HL-60/S4 treated with phorbol 12-myristate 13-acetate at 8.2 ng/mL for 4 days and 3 days (cell line): ENCODE results near the gene LACC1.

ENCODE experiments used
- in situ Hi-C: fragments of 300-500 bp; cut with MboI; formaldehyde crosslinking; loops from 2 replicates; pipeline ENCODE4 v1.15.0; 2022; ENCODE audit warnings: low sequenced_read_pairs

LACC1 gene

DNA sequence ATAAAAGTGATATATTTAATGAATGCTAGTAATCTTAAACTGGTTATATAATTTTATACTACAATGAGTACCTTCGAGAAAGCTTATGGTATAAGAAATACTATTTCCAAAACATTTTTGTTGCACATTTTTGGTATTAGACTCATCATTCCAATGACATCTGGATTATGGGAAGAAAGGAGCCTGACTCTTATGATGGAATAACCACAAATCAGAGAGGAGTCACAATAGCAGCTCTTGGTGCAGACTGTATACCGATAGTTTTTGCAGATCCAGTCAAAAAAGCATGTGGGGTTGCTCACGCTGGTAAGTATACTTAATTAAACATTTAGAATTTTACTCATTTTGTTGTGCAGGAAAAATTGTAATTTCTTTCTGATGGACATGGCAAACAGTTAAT, 3.9 kb downstream of the LACC1 start:
- in situ Hi-C loops, result no loop called here

DNA sequence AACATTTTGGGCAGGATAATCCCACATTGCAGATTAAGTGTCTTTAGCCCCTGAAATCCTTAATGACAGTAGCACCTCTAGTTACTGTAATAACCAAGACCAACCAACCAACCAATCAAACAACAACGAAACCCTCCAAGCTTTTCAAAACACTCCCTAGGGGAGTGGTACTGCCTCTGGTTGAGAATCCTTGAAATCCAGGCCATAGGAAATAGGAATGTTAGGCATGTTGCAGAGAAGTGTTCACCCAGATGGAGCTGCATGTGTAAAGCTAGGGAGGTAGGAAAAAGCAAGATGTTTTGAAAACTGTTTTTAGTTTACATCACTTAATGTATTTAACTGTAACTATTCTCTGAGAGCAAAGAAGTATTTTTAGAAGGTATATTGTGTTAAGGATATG, 4.5 kb downstream of the LACC1 start:
- in situ Hi-C loops, result no loop called here

DNA sequence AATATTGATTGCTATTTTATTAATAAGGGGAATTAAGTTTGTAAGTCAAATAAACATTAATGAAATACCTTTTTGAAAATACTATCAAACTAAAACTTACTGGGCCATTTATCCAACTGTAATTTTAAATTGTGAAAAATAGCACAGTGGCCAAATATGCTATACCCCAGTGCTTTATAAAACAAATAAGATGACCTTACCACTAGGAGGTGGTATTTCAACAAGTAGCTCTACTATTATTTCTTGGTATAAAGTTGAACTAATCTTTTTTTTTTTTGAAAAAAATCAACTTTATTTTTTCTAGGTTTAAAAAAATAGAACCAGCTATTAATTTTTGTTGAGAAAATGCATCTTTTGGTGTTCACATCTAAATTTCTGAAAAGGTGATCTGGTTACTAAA, 14.7 kb downstream of the LACC1 start:
- in situ Hi-C loops, result no loop called here

DNA sequence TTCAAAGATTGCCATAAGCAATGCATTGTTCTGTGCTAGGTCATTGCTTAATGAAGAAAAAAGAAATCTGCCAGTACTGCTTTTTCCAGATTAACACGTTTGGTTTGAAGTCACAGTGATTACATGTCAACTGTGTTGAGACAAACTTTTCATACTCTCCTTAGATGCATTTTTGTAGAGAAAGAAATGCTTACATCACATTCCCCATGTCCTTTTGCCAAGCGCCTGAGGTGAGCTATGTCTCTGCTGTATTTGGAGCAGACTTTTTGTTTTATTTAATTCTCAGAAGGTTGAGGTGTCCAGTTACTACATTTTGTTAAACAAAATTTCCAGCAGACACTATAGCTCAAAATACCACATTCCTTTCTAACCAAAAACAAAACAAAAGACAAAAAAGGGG, 16.2 kb downstream of the LACC1 start:
- in situ Hi-C loops, result no loop called here

DNA sequence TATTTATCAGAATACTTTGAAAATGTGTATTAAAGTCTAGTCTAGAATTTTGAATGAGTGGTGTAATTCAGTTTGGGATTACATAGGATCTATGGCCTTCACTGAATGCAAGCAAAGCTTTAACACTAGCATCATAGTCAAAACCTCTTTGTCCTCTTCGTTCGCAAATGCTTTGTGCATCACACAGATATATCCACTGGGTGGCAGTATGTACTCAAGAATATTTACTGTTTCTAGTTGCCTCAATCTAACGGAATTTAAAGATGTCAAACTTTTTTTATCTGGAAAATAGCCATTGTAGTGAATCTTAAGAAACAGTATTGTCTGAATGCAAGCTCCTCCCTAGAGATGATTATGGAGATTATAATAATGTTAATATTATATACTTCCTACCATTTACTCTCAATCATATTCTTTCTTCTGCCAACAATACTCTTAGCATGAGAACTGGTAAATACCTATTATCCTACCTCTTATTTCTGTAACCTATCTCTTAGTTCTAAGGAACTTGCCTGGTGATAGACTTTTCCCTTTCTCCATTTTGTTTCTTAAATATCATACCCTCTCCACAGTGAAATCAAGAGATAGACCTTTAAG, 25.8 kb downstream of the LACC1 start:
- in situ Hi-C loops, result loop anchor here (10.0 kb wide), 1 partner anchor 559 kb away; no protein-coding TSS in a partner anchor

DNA sequence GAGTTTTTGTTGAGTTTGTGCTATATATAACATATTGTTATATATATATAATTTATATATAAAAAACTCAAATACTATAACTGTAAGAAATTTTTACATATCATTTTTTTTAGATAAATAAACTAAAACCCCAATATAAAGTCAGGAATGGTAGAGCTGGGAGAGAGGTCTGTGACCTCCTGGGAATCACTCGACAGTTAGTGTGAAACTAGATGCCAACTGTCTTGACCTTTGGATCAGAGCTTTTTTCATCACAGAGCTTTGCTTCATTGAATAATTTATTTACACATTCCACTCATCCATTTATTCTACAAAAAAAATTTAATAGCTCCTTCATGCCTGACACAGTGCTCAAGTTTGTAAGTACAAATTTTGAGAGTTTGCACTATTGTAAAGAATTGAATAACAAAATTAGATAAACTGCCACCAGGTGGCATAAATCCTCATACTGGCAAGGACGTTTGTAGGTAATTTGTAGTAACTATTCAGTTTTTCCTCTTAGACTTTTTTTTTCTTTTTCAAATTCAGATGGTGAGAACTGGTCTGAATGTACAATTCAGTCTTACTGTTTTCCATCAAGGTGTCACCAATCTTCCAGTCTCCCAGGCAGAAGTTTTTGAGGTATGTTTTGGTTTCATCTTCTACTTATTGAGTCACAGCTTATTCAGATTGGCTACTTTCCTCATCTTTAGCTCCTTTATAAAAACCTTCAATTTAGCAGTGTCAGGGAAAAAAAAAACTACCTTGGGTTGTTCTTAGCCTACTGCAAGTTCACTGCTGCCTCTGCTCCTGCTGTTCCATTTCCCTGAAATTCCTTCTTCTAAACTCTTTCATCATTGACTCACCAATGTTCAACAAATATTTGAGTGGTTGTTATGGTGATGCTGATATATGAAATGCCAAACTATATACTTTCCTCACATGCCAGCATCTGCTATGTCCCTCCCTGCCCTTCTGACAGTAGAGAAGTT, 28.7 kb downstream of the LACC1 start:
- in situ Hi-C loops, result loop anchor here (10.0 kb wide), 1 partner anchor 556 kb away; no protein-coding TSS in a partner anchor

DNA sequence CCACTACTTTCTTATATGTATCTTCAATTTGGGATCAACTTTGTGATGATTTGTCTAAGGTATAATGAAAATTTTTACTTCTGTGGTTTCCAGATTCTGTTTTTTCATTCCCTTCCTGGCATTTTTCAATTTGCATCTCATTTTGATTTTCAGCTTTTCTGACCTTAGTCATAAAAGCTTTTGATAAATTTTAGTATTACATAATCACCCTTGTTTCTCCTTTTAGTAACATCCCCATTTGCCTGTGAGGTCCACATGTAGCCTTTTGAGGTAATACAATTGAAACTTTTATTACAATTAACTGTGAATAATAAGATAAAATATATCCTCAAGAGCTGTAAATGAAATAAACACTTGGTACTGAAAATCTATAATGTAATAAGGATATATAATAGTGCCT, 31.2 kb downstream of the LACC1 start:
- in situ Hi-C loops, result no loop called here

DNA sequence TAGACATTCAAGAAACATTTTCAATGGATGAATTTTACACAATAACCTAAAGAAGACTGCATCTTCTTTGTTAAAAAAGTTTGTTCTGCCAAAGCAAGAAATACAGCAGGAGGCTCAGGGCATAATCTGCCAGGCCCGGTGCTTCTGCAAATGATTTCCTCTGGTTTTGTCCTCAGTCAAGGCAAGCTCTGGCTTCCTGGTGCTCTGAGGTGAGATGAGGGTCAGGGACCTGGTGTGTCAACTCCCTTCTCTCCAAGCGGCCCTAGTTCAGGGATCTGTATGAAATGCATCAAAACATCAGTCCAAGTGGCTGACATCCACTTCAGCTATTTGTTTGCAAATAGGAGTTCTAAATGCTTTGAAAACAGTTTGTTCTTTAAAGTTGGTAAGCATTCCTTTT, 31.6 kb downstream of the LACC1 start:
- in situ Hi-C loops, result no loop called here

DNA sequence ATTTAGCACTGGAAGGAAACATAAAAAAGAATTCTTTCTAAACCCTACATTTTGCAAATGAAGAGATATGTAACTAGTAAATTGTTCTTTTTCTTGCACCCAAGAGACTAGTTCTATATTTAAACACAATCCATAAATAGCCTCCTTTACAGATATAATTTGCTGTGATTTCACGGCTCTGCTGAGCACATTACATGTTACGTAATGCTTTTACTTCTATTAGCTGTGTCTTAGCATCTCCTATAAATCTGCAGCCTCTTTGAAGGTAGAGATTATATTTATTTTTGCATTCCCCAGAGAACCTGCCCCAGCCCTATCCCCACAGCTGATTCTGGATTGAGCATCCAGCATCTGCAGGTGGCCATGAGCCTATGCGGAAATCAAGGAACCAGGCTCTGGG, 32.2 kb downstream of the LACC1 start:
- in situ Hi-C loops, result no loop called here

DNA sequence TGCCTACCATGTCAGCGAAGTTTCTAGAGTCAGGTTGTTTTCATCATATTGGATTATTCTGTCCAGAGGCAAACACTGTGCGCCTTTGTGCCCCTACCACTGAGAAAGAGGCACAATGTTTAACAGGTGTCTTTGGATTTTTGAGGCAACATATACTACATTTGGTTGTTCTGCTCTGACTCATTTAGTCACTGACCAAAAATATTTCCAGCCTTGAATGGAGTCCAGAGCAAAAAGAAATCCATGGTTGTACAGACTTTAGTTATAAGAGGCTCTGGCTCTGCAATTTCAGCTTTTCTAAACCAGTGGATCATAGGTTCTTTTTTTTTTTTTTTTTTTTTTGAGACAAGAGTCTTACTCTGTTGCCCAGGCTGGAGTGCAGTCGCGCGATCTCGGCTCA, 35.7 kb downstream of the LACC1 start:
- in situ Hi-C loops, result no loop called here

DNA sequence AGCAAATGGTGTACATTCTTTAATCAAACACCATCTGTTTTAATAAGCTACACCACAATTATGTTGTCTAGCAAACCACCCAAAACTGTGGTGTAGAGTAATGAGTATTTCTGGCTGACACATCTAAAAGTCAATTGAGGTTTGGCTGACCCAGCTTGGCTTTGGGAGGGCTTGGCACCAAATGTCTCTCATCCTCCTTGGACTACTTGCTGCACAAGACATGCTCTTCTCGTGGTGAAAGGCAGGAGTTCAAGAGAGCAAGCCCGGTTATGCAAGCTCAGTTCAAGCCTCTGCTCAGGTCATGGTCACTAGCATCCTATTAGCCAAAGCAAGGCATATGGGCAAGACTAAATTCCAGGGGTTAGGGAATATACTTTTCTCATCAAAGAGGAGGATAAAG, 37.1 kb downstream of the LACC1 start:
- in situ Hi-C loops, result no loop called here

DNA sequence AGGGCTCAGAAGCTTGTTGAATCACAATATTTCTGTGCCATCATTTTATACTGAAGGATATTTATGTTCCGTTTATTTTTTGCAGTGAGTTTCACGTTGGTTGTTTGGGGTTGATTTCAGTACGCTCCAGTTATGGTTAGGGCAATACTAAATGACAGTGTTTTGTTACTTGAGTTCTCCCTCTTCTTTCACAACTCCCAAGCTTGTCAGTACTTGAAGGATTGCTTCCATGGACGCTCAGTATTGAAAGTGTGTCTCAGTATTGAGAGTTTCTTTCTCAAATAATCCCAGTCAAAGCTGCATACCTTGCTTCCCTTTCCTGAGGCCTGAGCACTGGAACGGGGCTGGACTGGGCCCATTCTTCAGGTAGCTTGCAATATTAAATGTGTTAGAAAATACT, 38.9 kb downstream of the LACC1 start:
- in situ Hi-C loops, result no loop called here

DNA sequence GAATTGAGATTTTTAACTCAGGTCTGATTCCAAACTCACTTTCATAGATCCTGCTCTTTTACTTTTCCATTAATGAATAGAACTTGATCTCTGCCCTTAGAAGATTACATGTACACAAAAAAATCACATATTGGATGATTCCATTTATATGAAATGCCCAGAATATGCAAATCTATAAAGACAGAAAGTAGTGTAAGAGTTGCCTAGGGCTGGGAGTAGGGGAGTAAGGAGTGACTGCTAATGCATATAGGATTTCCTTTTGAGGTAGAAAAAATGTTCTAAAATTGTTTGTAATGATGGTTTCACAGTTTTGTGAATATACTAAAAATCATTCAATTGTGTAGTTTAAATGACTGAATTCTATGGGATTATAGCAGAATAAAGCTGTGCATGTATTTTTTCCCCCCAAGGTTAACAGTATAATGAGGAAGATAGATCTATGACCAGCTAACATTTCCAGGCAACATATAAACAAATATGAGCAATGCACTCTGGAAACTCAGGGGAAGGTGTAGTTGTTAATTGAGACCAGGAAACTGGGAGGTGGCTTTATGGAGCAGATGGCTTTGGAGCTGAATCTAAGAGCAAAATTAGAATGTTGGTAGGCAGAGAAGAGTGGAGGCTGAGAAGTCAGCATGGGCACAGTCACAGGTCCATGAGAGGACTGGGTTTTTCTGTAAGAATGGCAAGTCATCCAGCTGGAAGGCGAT, 41.4 kb downstream of the LACC1 start:
- in situ Hi-C loops, result no loop called here

DNA sequence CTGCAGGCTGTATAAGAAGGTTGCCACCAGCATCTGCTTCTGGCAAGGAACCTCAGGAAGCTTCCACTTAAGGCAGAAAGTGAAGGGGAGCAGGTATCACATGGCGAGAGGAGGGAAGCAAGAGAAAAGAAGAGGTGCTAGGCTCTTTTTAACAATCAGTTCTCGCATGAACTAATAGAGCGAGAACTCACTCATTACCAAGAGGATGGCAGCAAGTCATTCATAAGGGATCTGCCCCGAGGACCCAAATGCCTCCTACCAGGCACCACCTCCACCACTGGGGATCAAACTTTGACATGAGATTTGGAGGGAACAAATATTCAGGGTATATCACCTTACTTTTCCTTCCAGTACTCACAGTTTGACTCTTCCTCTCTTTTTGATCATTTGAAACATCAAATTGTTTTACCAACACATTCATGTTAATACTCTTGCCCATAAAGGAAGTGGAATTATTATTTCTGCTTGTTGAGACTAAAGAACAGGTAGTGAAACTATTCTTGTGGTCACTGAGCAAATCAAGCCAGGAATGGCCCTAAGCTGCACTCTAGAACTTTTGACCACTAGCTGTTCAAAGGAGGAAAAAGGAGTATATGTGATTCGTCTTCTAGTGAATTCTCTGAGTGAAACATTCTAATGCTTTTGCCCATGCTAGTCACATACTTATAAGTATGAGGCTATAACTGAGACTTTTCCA, 45.0 kb downstream of the LACC1 start:
- in situ Hi-C loops, result no loop called here

DNA sequence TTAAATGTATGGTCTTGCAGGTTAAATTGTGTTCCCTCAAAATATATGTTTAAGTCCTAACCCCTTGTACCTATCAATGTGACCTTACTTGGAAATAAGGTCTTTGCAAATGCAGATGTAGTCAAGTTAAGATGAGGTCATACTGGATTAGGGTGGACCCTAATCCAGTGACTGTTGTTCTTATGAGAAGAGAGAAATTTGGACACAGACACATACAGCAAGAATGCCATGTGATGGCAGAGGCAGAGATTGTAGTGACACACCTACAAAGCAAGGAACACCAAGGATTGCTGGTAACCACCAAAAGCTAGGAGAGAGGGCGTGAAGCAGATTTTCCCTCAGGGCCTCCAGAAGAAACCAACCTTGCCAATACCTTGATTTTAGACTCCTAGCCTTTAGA, 50.2 kb downstream of the LACC1 start:
- in situ Hi-C loops, result no loop called here

DNA sequence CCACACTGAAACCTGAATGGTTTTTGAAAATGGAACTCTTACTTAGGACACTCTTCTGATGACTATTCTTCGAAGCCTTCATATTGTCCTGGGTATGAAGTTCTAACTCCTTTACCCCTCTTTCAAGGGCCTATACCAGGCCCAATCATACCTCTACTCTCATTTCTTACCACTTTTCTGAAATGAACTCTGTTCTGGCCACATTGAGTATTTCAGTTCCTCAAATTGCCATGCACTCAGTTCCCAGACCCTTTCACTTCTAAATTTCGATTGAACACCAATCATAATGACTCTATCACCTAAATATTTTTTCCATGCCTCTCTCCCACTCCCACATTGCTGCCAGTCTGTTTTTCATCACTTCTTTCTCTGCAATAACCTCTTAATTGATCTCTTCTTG, 53.7 kb downstream of the LACC1 start:
- in situ Hi-C loops, result no loop called here

DNA sequence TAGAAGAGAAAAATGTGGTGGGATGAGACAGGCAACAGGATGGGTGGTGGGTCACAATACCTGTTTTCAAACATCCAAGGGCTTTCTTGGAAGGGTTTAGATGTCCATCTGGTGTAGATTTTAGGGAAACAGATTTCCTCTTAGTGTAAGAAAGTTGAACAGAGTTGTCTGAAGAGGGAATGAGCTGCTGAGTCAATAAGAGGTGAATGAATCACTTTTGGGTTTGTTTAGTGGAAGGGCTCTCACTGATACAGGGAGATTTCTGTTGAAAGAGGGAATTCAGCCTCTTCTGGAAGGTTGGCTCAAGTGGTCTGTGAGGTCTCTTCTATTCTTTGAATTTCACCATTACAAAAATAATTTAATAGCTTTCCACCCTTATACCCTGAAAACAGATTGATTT, 54.6 kb downstream of the LACC1 start:
- in situ Hi-C loops, result no loop called here

DNA sequence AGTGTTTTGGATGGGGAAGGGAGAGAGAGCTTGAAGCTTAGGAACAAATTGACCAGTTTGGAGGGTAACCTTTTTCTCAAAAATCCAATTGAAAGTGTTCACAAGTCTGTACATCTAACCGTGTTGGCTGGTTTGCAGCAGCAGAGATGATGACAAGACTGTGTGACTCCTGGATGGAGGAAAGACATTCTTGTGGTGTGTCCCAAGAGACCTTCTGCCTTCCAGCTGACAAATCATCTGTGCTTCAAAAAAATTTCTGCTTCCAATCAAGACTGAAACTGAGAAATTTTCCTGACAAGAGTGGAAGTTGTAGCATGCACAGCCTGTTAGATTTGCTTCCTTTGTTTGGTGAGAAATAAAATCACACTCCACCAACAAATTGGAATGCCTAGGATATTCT, 56.2 kb downstream of the LACC1 start:
- in situ Hi-C loops, result no loop called here

DNA sequence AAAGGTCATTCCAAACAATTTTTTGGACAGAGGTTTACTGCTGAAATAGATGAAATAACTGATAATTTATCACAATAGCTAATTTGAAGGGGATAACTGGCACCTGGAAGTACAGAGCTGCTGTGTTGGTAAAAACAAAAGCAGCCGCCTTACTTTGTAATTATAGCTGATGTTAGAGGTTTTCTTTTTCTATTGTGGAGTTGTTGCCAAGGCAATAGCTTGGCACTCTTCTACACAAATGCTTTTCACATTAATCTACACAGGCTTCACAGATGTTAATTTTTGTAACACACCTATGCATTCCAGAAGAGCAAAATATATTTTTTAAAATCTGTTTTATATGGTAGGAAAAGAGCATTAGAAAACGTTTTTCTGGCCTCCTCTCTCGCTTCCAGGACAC, 56.9 kb downstream of the LACC1 start:
- in situ Hi-C loops, result no loop called here

DNA sequence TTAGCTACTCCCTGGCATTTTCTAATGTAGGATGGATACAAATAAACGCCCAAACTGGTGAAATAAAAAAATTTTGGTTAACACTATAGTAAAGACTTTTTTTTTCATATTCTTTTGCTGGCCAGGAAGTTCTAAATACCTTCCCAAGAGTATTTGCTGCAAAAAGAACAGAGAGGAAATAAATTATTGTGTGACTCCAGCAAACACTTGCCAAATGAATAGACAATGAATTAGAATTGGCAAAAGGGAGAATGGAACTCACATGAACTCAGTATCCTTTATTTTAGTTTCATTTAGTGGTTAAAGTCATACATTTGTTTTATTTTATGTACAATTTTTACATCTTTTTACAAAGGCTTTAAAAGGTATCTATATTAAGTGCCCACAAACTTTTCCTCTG, 58.1 kb downstream of the LACC1 start:
- in situ Hi-C loops, result no loop called here

DNA sequence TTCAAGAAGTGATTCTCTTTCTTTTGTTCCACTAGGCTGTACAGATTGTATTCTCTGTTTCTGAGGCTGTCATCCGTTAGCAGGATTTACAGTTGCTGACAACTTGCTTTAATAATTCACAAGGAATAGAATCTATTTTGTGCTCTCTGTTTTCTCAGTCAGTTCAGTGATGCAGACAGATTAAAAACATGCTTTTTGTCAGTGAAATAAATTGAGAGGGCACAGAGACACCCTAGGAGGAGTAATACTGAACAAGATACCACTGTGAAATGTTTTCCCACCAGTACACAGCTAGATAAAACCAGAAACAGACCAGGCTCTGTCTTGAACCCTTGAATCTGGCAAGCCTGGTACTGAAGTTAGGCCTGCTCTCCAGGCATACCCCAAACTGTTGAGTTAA, 58.7 kb downstream of the LACC1 start:
- in situ Hi-C loops, result no loop called here
